NCI-H1105 (cell line): ENCODE measurements around the gene THSD4.

ENCODE experiments used
- DNase-seq: peaks from one replicate; lab custom pipeline; 2025; lab: John Stamatoyannopoulos, UW

The THSD4 gene

DNA sequence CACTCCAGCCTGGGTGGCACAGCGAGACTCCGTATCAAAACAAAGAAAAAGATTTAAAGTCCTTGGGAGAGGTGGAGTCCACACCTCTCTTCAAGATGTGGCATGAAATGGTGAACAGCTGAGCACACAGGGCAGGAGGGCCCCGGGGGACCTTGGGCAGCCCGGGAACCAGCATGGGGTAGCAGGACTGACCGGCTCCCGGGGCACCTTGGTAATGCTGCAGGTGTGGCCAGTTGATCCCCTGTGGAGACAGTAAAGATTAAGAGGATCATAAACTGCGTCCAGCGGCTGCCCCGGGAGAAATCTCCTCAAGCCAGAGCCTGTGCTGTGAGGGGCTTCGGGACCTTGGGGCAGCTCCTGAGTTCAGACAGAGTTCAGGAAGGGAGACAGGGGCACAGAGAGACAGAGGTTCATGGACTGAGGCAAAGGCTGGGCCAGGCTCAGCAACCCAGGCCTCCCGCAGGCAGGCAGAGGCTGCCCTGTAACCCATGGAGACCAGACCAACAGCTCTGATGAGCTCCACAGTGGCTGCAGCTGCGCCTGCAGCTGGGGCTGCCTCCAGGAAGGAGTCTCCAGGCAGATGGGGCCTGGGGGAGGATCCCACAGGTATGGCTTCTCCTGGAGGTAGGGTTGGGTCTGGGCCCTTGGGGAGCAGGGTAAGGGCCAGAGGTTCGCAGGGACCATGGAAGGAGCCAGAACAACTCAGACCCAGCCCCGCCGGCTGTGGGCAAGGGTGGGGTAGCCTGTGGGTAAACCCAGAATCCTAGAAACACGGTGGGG, 695.2 kb downstream of the THSD4 start, which contains the start of gene NR2E3:
Gene NR2E3, plus strand, starts transcription at position 299 of the 780 bp plus-strand sequence. Its CDS starts 190 bp downstream, at position 489.
- DNase-seq = no peak

DNA sequence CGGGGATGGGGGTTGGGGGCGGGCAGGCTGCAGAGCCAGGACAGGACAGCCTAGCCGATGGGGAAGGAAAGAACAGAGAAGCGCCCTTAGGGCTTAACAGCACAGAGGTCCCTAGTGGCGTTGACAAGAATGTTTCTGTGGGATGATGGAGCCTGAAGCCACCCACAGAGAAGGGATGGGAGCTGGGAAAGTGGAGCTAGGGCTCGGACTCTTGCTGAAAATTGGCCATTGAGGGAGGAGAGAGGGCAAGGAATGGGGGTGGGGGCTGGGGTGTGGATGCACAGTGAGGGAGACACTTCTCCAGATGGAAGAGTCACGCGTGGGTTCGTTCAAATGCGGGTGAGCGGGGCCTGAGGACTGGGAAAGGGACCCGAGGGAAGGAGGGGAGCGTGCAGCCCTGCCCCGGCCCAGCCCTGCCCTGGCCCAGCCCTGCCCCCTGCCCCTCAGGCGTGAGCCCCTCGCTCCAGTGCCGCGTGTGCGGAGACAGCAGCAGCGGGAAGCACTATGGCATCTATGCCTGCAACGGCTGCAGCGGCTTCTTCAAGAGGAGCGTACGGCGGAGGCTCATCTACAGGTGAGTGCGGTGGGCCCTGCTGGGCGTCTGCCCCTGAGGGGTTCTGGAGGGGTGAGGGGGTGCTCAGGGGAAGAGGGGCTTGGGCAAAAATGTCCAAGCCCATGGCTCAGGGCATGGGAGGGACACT, 695.9 kb downstream of the THSD4 start:
- no peak for DNase-seq

GRCh38 chr15:71811752-71812735, 696.8 kb downstream of the THSD4 start:
- DNase-seq = no peak

GRCh38 chr15:71812966-71813722, 697.9 kb downstream of the THSD4 start:
- DNase-seq = no peak

DNA sequence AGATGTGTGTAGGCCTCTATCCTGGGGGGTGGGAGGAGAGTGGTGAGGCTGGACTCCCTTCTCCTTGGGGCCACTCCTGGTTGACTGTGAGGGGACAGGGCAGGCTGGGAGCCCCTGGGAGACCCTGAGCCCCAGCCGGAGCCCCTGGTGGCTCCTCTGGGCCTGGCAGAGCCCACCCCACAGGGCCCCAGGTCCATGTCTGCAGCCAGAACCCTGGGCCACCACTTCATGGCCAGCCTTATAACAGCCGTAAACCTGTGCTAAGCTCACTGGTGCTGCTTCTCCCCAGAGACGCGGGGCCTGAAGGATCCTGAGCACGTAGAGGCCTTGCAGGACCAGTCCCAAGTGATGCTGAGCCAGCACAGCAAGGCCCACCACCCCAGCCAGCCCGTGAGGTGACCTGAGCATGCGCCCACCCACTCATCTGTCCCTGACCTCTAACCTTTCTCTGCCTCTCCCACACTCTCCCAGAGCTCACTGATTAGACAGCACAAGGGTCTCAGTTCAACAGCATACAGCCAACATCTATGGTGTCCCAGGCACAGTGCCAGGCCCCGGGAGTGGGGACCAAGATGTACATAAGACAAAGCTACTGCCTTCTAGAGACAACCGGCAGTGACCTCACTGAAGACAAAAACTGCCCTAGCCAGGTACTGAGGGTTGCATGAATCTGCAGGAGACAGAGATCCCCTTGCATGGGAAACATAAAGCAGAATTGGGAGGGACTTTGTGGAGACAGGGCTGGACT, 698.6 kb downstream of the THSD4 start:
- DNase-seq = no peak

DNA sequence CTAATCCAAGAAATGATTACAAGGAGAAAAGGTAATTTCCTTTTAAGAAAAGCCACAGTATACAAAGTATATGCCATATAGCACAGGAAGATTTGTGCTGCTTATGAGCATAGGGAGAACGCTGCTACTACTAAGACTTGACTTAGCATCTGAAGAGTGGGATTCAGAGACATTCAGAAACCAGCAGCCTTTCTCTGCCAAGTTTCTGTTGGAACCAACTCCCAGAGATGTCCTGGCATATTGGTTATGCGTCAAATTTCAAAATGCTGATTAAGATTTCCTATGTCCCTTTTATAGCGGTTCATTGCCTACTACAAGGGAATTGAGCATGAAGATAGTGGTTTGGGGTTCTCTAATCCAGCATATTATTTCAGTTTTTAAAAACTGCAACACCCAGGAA, 700.0 kb downstream of the THSD4 start:
- no peak for DNase-seq

GRCh38 chr15:71817351-71817750, 702.1 kb downstream of the THSD4 start:
- DNase-seq = no peak

GRCh38 chr15:71820127-71820526, 704.9 kb downstream of the THSD4 start:
- DNase-seq = no peak

- no peak for DNase-seq
Observed at GRCh38 chr15:71821547-71822129, 706.4 kb downstream of the THSD4 start.

- no peak for DNase-seq
Observed at GRCh38 chr15:71822890-71823630, 707.8 kb downstream of the THSD4 start.

DNA sequence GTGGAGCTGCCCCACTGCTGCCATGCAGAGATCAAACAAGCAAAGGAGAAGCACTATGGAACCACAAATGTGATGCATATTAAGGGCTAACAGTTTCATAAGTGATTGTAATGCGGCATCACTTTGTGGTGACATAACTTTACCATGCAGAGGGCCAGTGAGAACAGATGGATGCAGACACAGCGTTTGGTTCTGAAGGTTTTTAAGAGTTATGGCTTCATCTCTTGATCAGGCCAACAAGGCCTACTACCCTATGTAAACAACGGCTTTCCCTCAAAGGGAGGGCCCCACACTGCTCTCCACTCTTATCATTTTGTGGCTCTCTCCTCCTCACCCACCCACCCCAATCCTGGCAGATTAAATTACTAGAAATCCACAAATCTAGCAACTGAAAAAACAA, 708.5 kb downstream of the THSD4 start:
- DNase-seq = no peak

- no peak for DNase-seq
Observed at GRCh38 chr15:71825021-71825730, 709.9 kb downstream of the THSD4 start.

DNA sequence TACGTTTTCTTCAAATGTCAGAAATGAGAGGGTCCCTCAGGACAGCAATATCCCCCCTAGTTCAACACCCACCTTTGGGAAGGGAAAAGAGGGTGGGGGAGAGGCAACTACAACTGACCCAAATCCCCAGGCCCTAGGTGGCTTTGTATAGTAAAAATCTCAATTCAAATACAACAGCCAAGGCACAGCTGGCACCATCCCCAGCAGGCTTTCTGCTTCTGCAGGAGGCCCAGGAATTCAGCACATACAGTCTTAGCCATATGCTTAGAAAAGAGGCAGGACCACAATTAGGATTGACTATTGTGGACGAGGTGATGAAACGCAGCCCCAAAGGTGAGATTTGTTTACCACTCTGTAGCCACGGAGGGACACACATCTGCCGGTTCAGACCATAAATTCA, 710.9 kb downstream of the THSD4 start:
- no peak for DNase-seq

DNA sequence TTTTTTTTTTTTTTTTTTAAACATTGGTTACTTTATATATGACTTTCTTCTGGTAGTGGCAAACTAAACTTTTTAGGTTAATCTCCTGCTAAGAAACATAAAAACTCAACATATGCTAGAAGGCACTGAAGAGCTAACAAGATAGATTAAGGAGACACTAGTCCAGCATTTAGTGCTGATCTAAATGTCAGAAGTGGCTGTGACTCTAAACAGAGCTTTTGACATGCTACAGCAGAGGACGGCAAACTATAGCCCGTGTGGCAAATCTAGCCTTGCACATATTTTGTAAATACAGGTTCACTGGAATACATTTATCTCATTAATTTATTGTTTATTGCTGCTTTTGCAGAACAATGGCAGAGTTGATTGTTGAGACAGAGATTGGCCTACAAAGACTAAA, 715.7 kb downstream of the THSD4 start:
- no peak for DNase-seq
